ENCODE data around the gene AP4S1. TPM values are rescaled to one million over a fixed set of nuclear protein-coding genes. Genes with fewer than 3 reads are reported as not detected.
"Not testable (repeated sequence)": the region's sequence is repeated elsewhere in the genome, so short reads cannot be mapped to it uniquely, and the experiment has no call there.

Gene AP4S1
- total RNA-seq, 1 experiment from 2014 or later = 7.8 TPM

DNA sequence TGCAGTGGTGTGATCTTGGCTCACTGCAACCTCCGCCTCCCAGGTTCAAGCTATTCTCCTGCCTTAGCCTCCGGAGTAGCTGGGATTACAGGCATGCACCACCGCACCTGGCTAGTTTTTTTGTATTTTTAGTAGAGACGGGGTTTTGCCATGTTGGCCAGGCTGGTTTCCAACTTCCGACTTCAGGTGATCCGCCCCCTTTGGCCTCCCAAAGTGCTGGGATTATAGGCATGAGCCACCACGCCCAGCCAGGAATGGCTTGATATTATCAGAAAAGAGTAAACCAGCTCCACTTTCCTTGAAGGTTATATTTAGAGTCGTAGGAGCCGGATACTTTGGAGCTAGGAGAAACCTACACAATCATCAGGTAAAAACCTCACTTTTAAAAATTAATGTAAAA, 61.0 kb downstream of the AP4S1 start:
- H3K36me3 ChIP-seq (ENCODE audit: insufficient read depth, low read length); H3K27ac ChIP-seq (ENCODE audit: low read length); H2AFZ ChIP-seq (ENCODE audit: low read length): not testable (repeated sequence)

GRCh38 chr14:31090883-31091764, 65.7 kb downstream of the AP4S1 start:
- Histone ChIP-seq H3K4me3 (ENCODE audit: low read length) (no peak overlapping the region), H3K4me1 (ENCODE audit: low read length) (no peaks in the 10 kb centered on the region), H3K9ac (ENCODE audit: low read length) (no peak overlapping the region), H3K9me3 (ENCODE audit: low read length) (no peaks in the 10 kb centered on the region), H3K36me3 (ENCODE audit: insufficient read depth, low read length) (no peaks in the 10 kb centered on the region), H3K9me2 (replicated peaks; ENCODE audit: insufficient read depth, low read length) (no peaks in the 10 kb centered on the region), H2AFZ (ENCODE audit: low read length) (no peak overlapping the region), H4K20me1 (ENCODE audit: insufficient read depth, low read depth, low read length) (no peaks in the 10 kb centered on the region), H3K27me3 (ENCODE audit: low read length) (no peaks in the 10 kb centered on the region), H3K79me2 (ENCODE audit: low read length) (no peaks in the 10 kb centered on the region), H3K27ac (ENCODE audit: low read length) (peak overlapping the region; percentile 19; the same call in 1 of the 2 replicates), H3K4me2 (ENCODE audit: low read depth, low read length, poor library complexity, severe bottlenecking) (no peak overlapping the region)
- DNase-seq = no peak

More for the DNA sequence above, 61.0 kb downstream of the AP4S1 start:
- not testable (repeated sequence) for DNase-seq; H3K79me2 ChIP-seq (ENCODE audit: low read length); H3K9me3 ChIP-seq (ENCODE audit: low read length); H3K4me3 ChIP-seq (ENCODE audit: low read length); H3K9me2 ChIP-seq (replicated peaks; ENCODE audit: insufficient read depth, low read length); H3K27me3 ChIP-seq (ENCODE audit: low read length); H3K4me2 ChIP-seq (ENCODE audit: low read depth, low read length, poor library complexity, severe bottlenecking); H3K9ac ChIP-seq (ENCODE audit: low read length); H4K20me1 ChIP-seq (ENCODE audit: insufficient read depth, low read depth, low read length)
- peaks cover 23% of the 10 kb centered on the region for H3K4me1 ChIP-seq (ENCODE audit: low read length)

- H3K27ac ChIP-seq (ENCODE audit: low read length) = peak overlapping the region; percentile 19; the same call in 1 of the 2 replicates
- H3K9me3 ChIP-seq (ENCODE audit: low read length) = no peaks in the 10 kb centered on the region
- H3K4me2 ChIP-seq (ENCODE audit: low read depth, low read length, poor library complexity, severe bottlenecking) = no peak overlapping the region
- no peaks in the 10 kb centered on the region for H4K20me1 ChIP-seq (ENCODE audit: insufficient read depth, low read depth, low read length)
- H3K4me1 ChIP-seq (ENCODE audit: low read length) = no peaks in the 10 kb centered on the region
- no peak overlapping the region for H2AFZ ChIP-seq (ENCODE audit: low read length)
- no peaks in the 10 kb centered on the region for H3K27me3 ChIP-seq (ENCODE audit: low read length)
- DNase-seq = no peak
- no peaks in the 10 kb centered on the region for H3K9me2 ChIP-seq (replicated peaks; ENCODE audit: insufficient read depth, low read length)
- no peak overlapping the region for H3K9ac ChIP-seq (ENCODE audit: low read length)
- H3K4me3 ChIP-seq (ENCODE audit: low read length) = no peak overlapping the region
- no peaks in the 10 kb centered on the region for H3K79me2 ChIP-seq (ENCODE audit: low read length)
- peaks cover 4% of the 10 kb centered on the region; the same call in 1 of the 2 replicates for H3K36me3 ChIP-seq (ENCODE audit: insufficient read depth, low read length)
Measured at GRCh38 chr14:31092160-31092708, 66.8 kb downstream of the AP4S1 start.

GRCh38 chr14:31093884-31094839, 68.7 kb downstream of the AP4S1 start:
- H2AFZ ChIP-seq (ENCODE audit: low read length); H3K4me2 ChIP-seq (ENCODE audit: low read depth, low read length, poor library complexity, severe bottlenecking); H4K20me1 ChIP-seq (ENCODE audit: insufficient read depth, low read depth, low read length); H3K9ac ChIP-seq (ENCODE audit: low read length); H3K27ac ChIP-seq (ENCODE audit: low read length); H3K4me1 ChIP-seq (ENCODE audit: low read length); H3K79me2 ChIP-seq (ENCODE audit: low read length); H3K9me3 ChIP-seq (ENCODE audit: low read length); H3K9me2 ChIP-seq (replicated peaks; ENCODE audit: insufficient read depth, low read length); DNase-seq; H3K27me3 ChIP-seq (ENCODE audit: low read length); H3K4me3 ChIP-seq (ENCODE audit: low read length): not testable (repeated sequence)
- peaks cover 13% of the 10 kb centered on the region; the same call in 1 of the 2 replicates for H3K36me3 ChIP-seq (ENCODE audit: insufficient read depth, low read length)

DNA sequence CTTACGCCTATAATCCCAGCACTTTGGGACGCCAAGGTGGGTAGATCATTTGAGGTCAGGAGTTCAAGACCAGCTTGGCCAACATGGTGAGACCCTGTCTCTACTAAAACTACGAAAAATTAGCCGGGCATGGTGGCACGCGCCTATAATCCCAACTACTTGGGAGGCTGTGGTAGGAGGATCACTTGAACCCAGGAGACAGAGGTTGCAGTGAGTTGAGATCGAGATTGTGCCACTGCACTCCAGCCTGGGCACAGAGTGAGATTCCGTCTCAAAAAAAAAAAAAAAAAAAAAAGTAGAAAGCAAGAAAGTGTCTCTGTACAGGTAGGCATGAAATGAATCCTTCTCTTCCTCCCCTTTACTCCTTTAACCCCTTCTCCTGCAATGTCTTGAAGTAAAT, 70.4 kb downstream of the AP4S1 start:
- not testable (repeated sequence) for H3K4me2 ChIP-seq (ENCODE audit: low read depth, low read length, poor library complexity, severe bottlenecking); H3K79me2 ChIP-seq (ENCODE audit: low read length); H2AFZ ChIP-seq (ENCODE audit: low read length); H3K27ac ChIP-seq (ENCODE audit: low read length); H3K4me3 ChIP-seq (ENCODE audit: low read length); H3K9ac ChIP-seq (ENCODE audit: low read length); H3K4me1 ChIP-seq (ENCODE audit: low read length); H4K20me1 ChIP-seq (ENCODE audit: insufficient read depth, low read depth, low read length); H3K9me3 ChIP-seq (ENCODE audit: low read length); H3K27me3 ChIP-seq (ENCODE audit: low read length); DNase-seq; H3K9me2 ChIP-seq (replicated peaks; ENCODE audit: insufficient read depth, low read length)
- H3K36me3 ChIP-seq (ENCODE audit: insufficient read depth, low read length) = peaks cover 28% of the 10 kb centered on the region

- H3K4me3 ChIP-seq (ENCODE audit: low read length) = no peak overlapping the region
- peaks cover 33% of the 10 kb centered on the region for H3K36me3 ChIP-seq (ENCODE audit: insufficient read depth, low read length)
Measured at GRCh38 chr14:31096255-31096654, 70.8 kb downstream of the AP4S1 start.

GRCh38 chr14:31097081-31097480, 71.6 kb downstream of the AP4S1 start:
- H3K36me3 ChIP-seq (ENCODE audit: insufficient read depth, low read length) = peaks cover 39% of the 10 kb centered on the region
- H3K4me3 ChIP-seq (ENCODE audit: low read length) = no peak overlapping the region

More at GRCh38 chr14:31096255-31096654, 70.8 kb downstream of the AP4S1 start:
- H3K79me2 ChIP-seq (ENCODE audit: low read length) = no peaks in the 10 kb centered on the region
- H2AFZ ChIP-seq (ENCODE audit: low read length) = no peak overlapping the region
- no peaks in the 10 kb centered on the region for H3K27me3 ChIP-seq (ENCODE audit: low read length)
- H3K9me2 ChIP-seq (replicated peaks; ENCODE audit: insufficient read depth, low read length) = no peaks in the 10 kb centered on the region
- no peaks in the 10 kb centered on the region for H3K4me1 ChIP-seq (ENCODE audit: low read length)
- DNase-seq = no peak
- no peak overlapping the region for H3K27ac ChIP-seq (ENCODE audit: low read length)
- no peak overlapping the region for H3K9ac ChIP-seq (ENCODE audit: low read length)
- no peaks in the 10 kb centered on the region for H4K20me1 ChIP-seq (ENCODE audit: insufficient read depth, low read depth, low read length)
- no peak overlapping the region for H3K4me2 ChIP-seq (ENCODE audit: low read depth, low read length, poor library complexity, severe bottlenecking)
- H3K9me3 ChIP-seq (ENCODE audit: low read length) = no peaks in the 10 kb centered on the region

DNA sequence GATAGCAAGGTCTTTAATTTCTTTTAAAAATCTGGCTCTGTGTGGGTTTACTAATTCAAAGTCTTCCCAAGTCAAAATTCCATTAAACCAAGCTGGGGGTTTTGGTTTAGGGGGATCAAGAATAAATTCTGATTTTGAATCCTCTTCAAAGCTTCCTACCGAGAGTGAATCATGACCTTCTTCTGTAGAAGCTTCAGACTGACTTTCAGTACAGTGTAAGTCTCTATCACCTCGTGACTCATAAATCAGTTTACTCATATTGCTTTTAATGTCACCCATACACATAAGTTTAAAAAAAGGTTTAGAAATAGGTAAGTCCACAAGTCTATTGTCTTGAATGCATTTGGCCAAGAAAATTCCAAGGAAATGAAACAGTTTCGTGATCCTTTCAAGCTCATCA, 81.3 kb downstream of the AP4S1 start:
- Histone ChIP-seq H3K4me1 (ENCODE audit: low read length) (peaks cover 26% of the 10 kb centered on the region), H3K9me2 (replicated peaks; ENCODE audit: insufficient read depth, low read length) (no peaks in the 10 kb centered on the region), H3K9ac (ENCODE audit: low read length) (no peak overlapping the region), H3K4me2 (ENCODE audit: low read depth, low read length, poor library complexity, severe bottlenecking) (no peak overlapping the region), H3K79me2 (ENCODE audit: low read length) (0 out of 2 replicates have a peak, but pooled peaks cover 11% of the 10 kb centered on the region), H3K27ac (ENCODE audit: low read length) (no peak overlapping the region), H3K9me3 (ENCODE audit: low read length) (no peaks in the 10 kb centered on the region), H4K20me1 (ENCODE audit: insufficient read depth, low read depth, low read length) (no peaks in the 10 kb centered on the region), H3K27me3 (ENCODE audit: low read length) (no peaks in the 10 kb centered on the region), H2AFZ (ENCODE audit: low read length) (no peak overlapping the region), H3K36me3 (ENCODE audit: insufficient read depth, low read length) (peaks cover 83% of the 10 kb centered on the region), H3K4me3 (ENCODE audit: low read length) (no peak overlapping the region)
- no peak for DNase-seq

More at GRCh38 chr14:31097081-31097480, 71.6 kb downstream of the AP4S1 start:
- Histone ChIP-seq H3K4me2 (ENCODE audit: low read depth, low read length, poor library complexity, severe bottlenecking) (no peak overlapping the region), H3K27ac (ENCODE audit: low read length) (no peak overlapping the region), H3K79me2 (ENCODE audit: low read length) (no peaks in the 10 kb centered on the region), H3K27me3 (ENCODE audit: low read length) (no peaks in the 10 kb centered on the region), H3K9me3 (ENCODE audit: low read length) (no peaks in the 10 kb centered on the region), H4K20me1 (ENCODE audit: insufficient read depth, low read depth, low read length) (no peaks in the 10 kb centered on the region), H3K9ac (ENCODE audit: low read length) (no peak overlapping the region), H3K9me2 (replicated peaks; ENCODE audit: insufficient read depth, low read length) (no peaks in the 10 kb centered on the region), H2AFZ (ENCODE audit: low read length) (no peak overlapping the region), H3K4me1 (ENCODE audit: low read length) (no peaks in the 10 kb centered on the region)
- DNase-seq = no peak

All from Karpas-422 (cell line).